ENCODE measurements around the gene AKT3. TPM values are rescaled to one million over a fixed set of nuclear protein-coding genes. Genes with fewer than 3 reads are reported as not detected.

AKT3 gene
- total and polyA plus RNA-seq, 2 of the 8 experiments (the other 6 are each of a cell fraction or from before 2014, with no cell fraction given): 6.0 to 36.4 TPM

- Histone ChIP-seq H3K9ac (replicated peaks in 1 of 4; ENCODE audit: extremely low read depth in 1 of 4, low read depth in 3 of 4, low read length in 3 of 4) (no peak overlapping the region), H2BK20ac (ENCODE audit: low read length) (no peak overlapping the region), H3K18ac (ENCODE audit: extremely low read depth, low read length) (no peak overlapping the region), H2BK120ac (replicated peaks; ENCODE audit: low read depth, low read length) (no peak overlapping the region), H3K4me2 (ENCODE audit: insufficient read depth in 1 of 2, low read depth in 2 of 2, low read length in 2 of 2) (no peak overlapping the region), H2AFZ (ENCODE audit: low read length) (no peak overlapping the region), H4K8ac (ENCODE audit: extremely low read depth, insufficient read depth, low read length) (no peak overlapping the region), H3K4ac (replicated peaks; ENCODE audit: insufficient read length, low read depth, low read length) (no peak overlapping the region), H4K91ac (replicated peaks; ENCODE audit: insufficient read length, low read length) (no peak overlapping the region), H3K4me3 (ENCODE audit: extremely low read depth in 1 of 4, insufficient read depth in 2 of 4, low read depth in 3 of 4, low read length in 4 of 4) (no peak overlapping the region), H3K27ac (ENCODE audit: low read depth, low read length) (no peak overlapping the region), H2AK5ac (ENCODE audit: low read depth, low read length) (no peak overlapping the region), H3K9me3 (ENCODE audit: insufficient read depth in 2 of 2, low read depth in 1 of 2, low read length in 1 of 2) (no peaks in the 10 kb centered on the region), H4K20me1 (replicated peaks in 1 of 2; ENCODE audit: control insufficient read depth in 1 of 2, insufficient read depth in 2 of 2, low read length in 2 of 2) (no peaks in the 10 kb centered on the region), H4K5ac (ENCODE audit: insufficient read length, low read depth, low read length) (no peak overlapping the region), H2BK5ac (ENCODE audit: low read depth, low read length) (no peak overlapping the region), H3K4me1 (replicated peaks in 1 of 4; ENCODE audit: control insufficient read depth in 3 of 4, insufficient read depth in 4 of 4, low read length in 3 of 4) (peaks cover 0 to 7% (median 5%) of the 10 kb centered on the region in 4 experiments; a peak in 5 of 7 replicates), H3K79me1 (ENCODE audit: low read depth, low read length) (no peaks in the 10 kb centered on the region), H3K36me3 (ENCODE audit: control insufficient read depth in 2 of 4, insufficient read depth in 4 of 4, low read length in 3 of 4) (no peaks in the 10 kb centered on the region; a peak in 1 of 8 replicates), H3K23ac (ENCODE audit: insufficient read length) (no peak overlapping the region), H3K27me3 (replicated peaks in 1 of 4; ENCODE audit: control insufficient read depth in 3 of 4, extremely low read depth in 1 of 4, insufficient read depth in 3 of 4, low read length in 3 of 4) (no peaks in the 10 kb centered on the region), H3K56ac (replicated peaks; ENCODE audit: insufficient read length, low read depth, low read length) (no peak overlapping the region), H2BK15ac (ENCODE audit: low read length) (no peak overlapping the region), H2BK12ac (ENCODE audit: low read depth, low read length) (no peak overlapping the region), H3K14ac (ENCODE audit: insufficient read length) (no peak overlapping the region), H3K79me2 (ENCODE audit: control insufficient read depth in 1 of 2, insufficient read depth in 2 of 2, low read length in 2 of 2) (no peaks in the 10 kb centered on the region), H3K23me2 (ENCODE audit: low read depth, low read length) (no peaks in the 10 kb centered on the region)
- no peak for FAIRE-seq
- ChIA-PET POLR2A (ENCODE audit: partially characterized antibody) (interaction anchor here (0.9 kb wide), 1 partner anchor 8 kb away, joined by 3 read pairs; no protein-coding TSS in a partner anchor), CTCF (ENCODE audit: partially characterized antibody) (no interaction called here)
- no peak for DNase-seq (ENCODE audit: low read depth in 1 of 2, low spot score in 2 of 2)
- 90% methylated on average over 4 of the region's 4 CpGs; no CpG with 5 or more reads in 1 of the 2 experiments for WGBS, 2 experiments (ENCODE audit: extremely low coverage in 1 of 2, insufficient coverage in 1 of 2, insufficient read length in 1 of 2, insufficient replicate concordance in 2 of 2, low coverage in 1 of 2, low lambda C conversion rate in 2 of 2, missing lambda C conversion rate in 1 of 2)
- TF ChIP-seq RXRA (IDR thresholded peaks at IDR 0.05; ENCODE audit: insufficient read depth, low read depth, low read length): no peak
- no peak for TF ChIP-seq RBBP5 (IDR thresholded peaks at IDR 0.05; ENCODE audit: borderline replicate concordance, low read depth, low read length)
- no peak for TF ChIP-seq ASH2L (IDR thresholded peaks at IDR 0.05; ENCODE audit: low read length)
- no peak for TF ChIP-seq SP1 (IDR thresholded peaks at IDR 0.05; ENCODE audit: low read depth, low read length)
- TF ChIP-seq POU5F1 (IDR thresholded peaks at IDR 0.05; ENCODE audit: low read depth, low read length): no peak
- TF ChIP-seq GABPA (IDR thresholded peaks at IDR 0.05; ENCODE audit: borderline replicate concordance, insufficient read depth, low read length): no peak
- TF ChIP-seq CBX8 (IDR thresholded peaks at IDR 0.05; ENCODE audit: borderline replicate concordance, low read depth, low read length): no peak
- TF ChIP-seq MAFK (IDR thresholded peaks at IDR 0.05; ENCODE audit: low read depth, low read length): no peak
- TF ChIP-seq BRCA1 (IDR thresholded peaks at IDR 0.05; ENCODE audit: low read depth, low read length): no peak
- no peak for TF ChIP-seq ATF3 (IDR thresholded peaks at IDR 0.05; ENCODE audit: insufficient read depth, low read depth, low read length)
- no peak for TF ChIP-seq EGR1 (IDR thresholded peaks at IDR 0.05; ENCODE audit: borderline replicate concordance, low read depth, low read length)
- TF ChIP-seq HDAC6 (IDR thresholded peaks at IDR 0.05; ENCODE audit: low read depth, low read length): no peak
- TF ChIP-seq TAF7 (optimal IDR thresholded peaks at IDR 0.05; ENCODE audit: borderline replicate concordance, low read depth, low read length): no peak
- TF ChIP-seq SRF (IDR thresholded peaks at IDR 0.05; ENCODE audit: low read depth, low read length): no peak
- no peak for TF ChIP-seq CTBP2 (IDR thresholded peaks at IDR 0.05; ENCODE audit: borderline replicate concordance, insufficient read depth, insufficient read length, low read length)
Observed at GRCh38 chr1:243499248-243499647, 350.8 kb downstream of the AKT3 start.

Measured in H1 (cell line).